ENCODE measurements around the gene SBF2. TPM values are rescaled to one million over a fixed set of nuclear protein-coding genes. Genes with fewer than 3 reads are reported as not detected.
"Not testable (repeated sequence)": the region's sequence is repeated elsewhere in the genome, so short reads cannot be mapped to it uniquely, and the experiment has no call there.

The SBF2 gene
- total and polyA plus RNA-seq, 3 donors from 2014 or later, result 27.8 to 52.8 (median 48.7) TPM

- H3K9me3 ChIP-seq, result no peaks in the 10 kb centered on the region
- no peaks in the 10 kb centered on the region for H3K36me3 ChIP-seq (ENCODE audit: low read depth, missing control alignments)
- no peaks in the 10 kb centered on the region for H3K27me3 ChIP-seq
- no peaks in the 10 kb centered on the region for H3K4me1 ChIP-seq
- no peak for TF ChIP-seq POLR2A (IDR thresholded peaks at IDR 0.05)
- no peak for TF ChIP-seq CTCF (IDR thresholded peaks at IDR 0.05)
- no peak overlapping the region for H3K27ac ChIP-seq
- no peak for DNase-seq
- intact Hi-C loops (cut with DNase I; ENCODE audit: low total_unique reads), result no loop called here
- no peak overlapping the region for H3K4me3 ChIP-seq
These were observed 32.2 kb downstream of the SBF2 start for GRCh38 chr11:10261821-10262220.

- DNase-seq, result no peak
- Histone ChIP-seq H3K36me3 (ENCODE audit: low read depth, missing control alignments) (no peaks in the 10 kb centered on the region), H3K4me1 (no peaks in the 10 kb centered on the region), H3K9me3 (no peaks in the 10 kb centered on the region), H3K27me3 (no peaks in the 10 kb centered on the region), H3K27ac (no peak overlapping the region), H3K4me3 (no peak overlapping the region)
- intact Hi-C loops (cut with DNase I; ENCODE audit: low total_unique reads), result no loop called here
- TF ChIP-seq POLR2A (IDR thresholded peaks at IDR 0.05) (no peak), CTCF (IDR thresholded peaks at IDR 0.05) (no peak)
- WGBS, 2 donors, result 93 to 96% methylated on average over 4 of the region's 4 CpGs
These were observed 36.5 kb downstream of the SBF2 start for GRCh38 chr11:10257478-10257877.

GRCh38 chr11:10255388-10256125 lies 38.5 kb downstream of the SBF2 start:
- Histone ChIP-seq H3K4me1 (no peaks in the 10 kb centered on the region), H3K4me3 (no peak overlapping the region), H3K27me3 (no peaks in the 10 kb centered on the region), H3K27ac (no peak overlapping the region), H3K36me3 (ENCODE audit: low read depth, missing control alignments) (no peaks in the 10 kb centered on the region), H3K9me3 (no peaks in the 10 kb centered on the region)
- WGBS, 2 donors, result 82 to 89% methylated on average over 3 of the region's 3 CpGs
- TF ChIP-seq CTCF (IDR thresholded peaks at IDR 0.05), result no peak
- DNase-seq, result no peak
- intact Hi-C loops (cut with DNase I; ENCODE audit: low total_unique reads), result no loop called here

- H3K9me3 ChIP-seq; DNase-seq; H3K4me1 ChIP-seq; H3K36me3 ChIP-seq (ENCODE audit: low read depth, missing control alignments); intact Hi-C loops (cut with DNase I; ENCODE audit: low total_unique reads); H3K4me3 ChIP-seq; H3K27ac ChIP-seq; H3K27me3 ChIP-seq: not testable (repeated sequence)
- WGBS, 2 donors, result 86 to 95% methylated on average over 2 of the region's 2 CpGs
These were observed 44.4 kb downstream of the SBF2 start for GRCh38 chr11:10249448-10250131.

GRCh38 chr11:10247011-10247410 lies 47.0 kb downstream of the SBF2 start:
- intact Hi-C loops (cut with DNase I; ENCODE audit: low total_unique reads), result no loop called here
- no peak for TF ChIP-seq POLR2A (IDR thresholded peaks at IDR 0.05)
- TF ChIP-seq CTCF (IDR thresholded peaks at IDR 0.05), result no peak

More at GRCh38 chr11:10247011-10247410, 47.0 kb downstream of the SBF2 start:
- no peak overlapping the region for H3K27ac ChIP-seq
- no peaks in the 10 kb centered on the region for H3K9me3 ChIP-seq
- no peaks in the 10 kb centered on the region for H3K36me3 ChIP-seq (ENCODE audit: low read depth, missing control alignments)
- no peaks in the 10 kb centered on the region for H3K4me1 ChIP-seq
- 82 to 86% methylated on average over 2 of the region's 2 CpGs for WGBS, 2 donors
- no peak overlapping the region for H3K4me3 ChIP-seq
- H3K27me3 ChIP-seq, result no peaks in the 10 kb centered on the region
- DNase-seq, result no peak
